ENCODE measurements around the gene DLG3. TPM values are rescaled to one million over a fixed set of nuclear protein-coding genes. Genes with fewer than 3 reads are reported as not detected.

DLG3 gene
- polyA plus RNA-seq, 1 experiment = 9.8 TPM

DNA sequence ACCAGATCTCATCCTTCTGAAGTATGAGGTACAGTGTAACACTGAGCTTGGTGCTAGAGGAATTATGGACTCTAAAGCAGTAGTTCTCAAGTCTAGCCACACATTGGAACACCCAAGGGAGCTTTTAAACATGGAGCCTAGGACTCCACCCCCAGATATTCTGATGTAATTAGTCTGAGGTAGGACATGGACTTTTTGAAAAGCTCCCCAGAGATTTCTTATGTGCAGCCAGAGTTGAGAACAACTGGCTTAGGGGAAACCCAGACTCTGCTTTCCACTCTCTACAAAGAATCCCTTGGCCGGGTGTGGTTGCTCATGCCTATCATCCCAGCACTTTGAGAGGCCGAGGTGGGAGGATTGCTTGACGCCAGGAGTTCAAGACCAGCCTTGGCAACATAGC, 33.2 kb upstream of the DLG3 start:
- Histone ChIP-seq H3K36me3 (ENCODE audit: control insufficient read depth, insufficient read depth, low read length) (no peaks in the 10 kb centered on the region), H3K4me3 (ENCODE audit: low read depth, low read length) (no peak overlapping the region), H3K27me3 (ENCODE audit: control insufficient read depth, insufficient read depth, low read length) (no peaks in the 10 kb centered on the region)
- DNase-seq (ENCODE audit: low read depth) = no peak
- ChIA-PET POLR2A (no interaction called here), CTCF (no interaction called here)
- TF ChIP-seq, protein P1, sequence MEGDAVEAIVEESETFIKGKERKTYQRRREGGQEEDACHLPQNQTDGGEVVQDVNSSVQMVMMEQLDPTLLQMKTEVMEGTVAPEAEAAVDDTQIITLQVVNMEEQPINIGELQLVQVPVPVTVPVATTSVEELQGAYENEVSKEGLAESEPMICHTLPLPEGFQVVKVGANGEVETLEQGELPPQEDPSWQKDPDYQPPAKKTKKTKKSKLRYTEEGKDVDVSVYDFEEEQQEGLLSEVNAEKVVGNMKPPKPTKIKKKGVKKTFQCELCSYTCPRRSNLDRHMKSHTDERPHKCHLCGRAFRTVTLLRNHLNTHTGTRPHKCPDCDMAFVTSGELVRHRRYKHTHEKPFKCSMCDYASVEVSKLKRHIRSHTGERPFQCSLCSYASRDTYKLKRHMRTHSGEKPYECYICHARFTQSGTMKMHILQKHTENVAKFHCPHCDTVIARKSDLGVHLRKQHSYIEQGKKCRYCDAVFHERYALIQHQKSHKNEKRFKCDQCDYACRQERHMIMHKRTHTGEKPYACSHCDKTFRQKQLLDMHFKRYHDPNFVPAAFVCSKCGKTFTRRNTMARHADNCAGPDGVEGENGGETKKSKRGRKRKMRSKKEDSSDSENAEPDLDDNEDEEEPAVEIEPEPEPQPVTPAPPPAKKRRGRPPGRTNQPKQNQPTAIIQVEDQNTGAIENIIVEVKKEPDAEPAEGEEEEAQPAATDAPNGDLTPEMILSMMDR (IDR thresholded peaks at IDR 0.05; ENCODE audit: insufficient read depth, low read depth, low read length) = no peak

DNA sequence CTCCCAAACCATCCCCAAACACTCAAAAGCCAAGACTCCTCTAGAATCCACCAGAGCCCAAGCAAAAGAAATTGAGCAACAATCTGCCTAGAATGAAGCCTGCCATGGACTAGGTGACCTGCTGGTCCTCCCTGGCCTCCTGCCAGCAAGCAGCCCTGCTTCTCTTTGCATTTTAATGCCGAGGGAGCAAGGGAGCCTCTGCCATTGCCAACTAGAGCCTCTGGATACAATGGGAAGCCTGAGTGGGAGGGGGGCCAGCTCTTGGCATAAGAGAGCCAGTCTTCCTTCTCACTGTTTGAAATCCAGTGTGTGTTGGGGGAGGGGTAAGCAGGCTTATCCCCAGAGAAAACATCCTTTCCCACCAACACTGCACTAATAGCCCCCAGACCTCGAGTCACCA, 23.0 kb upstream of the DLG3 start:
- ChIA-PET POLR2A (no interaction called here), CTCF (no interaction called here)
- no peak overlapping the region for H3K4me3 ChIP-seq (ENCODE audit: low read depth, low read length)
- H3K27me3 ChIP-seq (ENCODE audit: control insufficient read depth, insufficient read depth, low read length) = no peaks in the 10 kb centered on the region
- no peaks in the 10 kb centered on the region for H3K36me3 ChIP-seq (ENCODE audit: control insufficient read depth, insufficient read depth, low read length)
- TF ChIP-seq, protein P1 (IDR thresholded peaks at IDR 0.05; ENCODE audit: insufficient read depth, low read depth, low read length) = no peak
- DNase-seq (ENCODE audit: low read depth) = no peak

DNA sequence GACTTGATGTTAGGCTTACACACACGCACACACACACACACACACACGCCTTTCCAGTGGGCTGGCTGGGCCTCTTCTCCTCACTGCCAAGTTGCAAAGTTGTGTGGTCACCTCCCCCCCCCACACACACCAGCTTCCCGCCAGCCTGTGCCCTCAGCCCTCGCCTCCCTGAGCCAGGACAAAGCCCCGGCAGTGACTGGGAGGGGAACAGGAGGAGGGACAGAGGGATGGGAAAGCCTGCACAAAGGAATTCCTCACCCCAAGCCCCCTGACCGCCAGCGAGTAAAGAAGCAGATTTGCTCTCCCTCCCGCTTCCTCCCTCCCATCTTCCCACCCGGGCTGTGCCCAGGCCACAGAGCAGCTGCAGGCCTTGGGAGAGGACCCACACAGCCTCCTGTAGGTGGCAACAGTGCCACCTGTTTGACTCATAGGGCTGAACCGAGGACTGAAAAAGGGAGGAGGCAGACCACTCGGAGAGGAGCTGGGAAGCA, 21.7 kb upstream of the DLG3 start, which contains the start of gene GDPD2:
Gene GDPD2 (plus strand): TSS at position 464 of the 491 bp plus-strand sequence. CDS start 1,671 bp downstream, outside the sequence.
- ChIA-PET POLR2A (no interaction called here), CTCF (interaction anchor here (1.0 to 1.5 kb wide), 2 partner anchors 131 to 242 kb away, joined by 3 read pairs; no protein-coding TSS in a partner anchor)
- TF ChIP-seq, protein P1 (IDR thresholded peaks at IDR 0.05; ENCODE audit: insufficient read depth, low read depth, low read length) = no peak
- Histone ChIP-seq H3K36me3 (ENCODE audit: control insufficient read depth, insufficient read depth, low read length) (no peaks in the 10 kb centered on the region), H3K4me3 (ENCODE audit: low read depth, low read length) (no peak within 1 kb of the TSS), H3K27me3 (ENCODE audit: control insufficient read depth, insufficient read depth, low read length) (no peaks in the 10 kb centered on the region)
- DNase-seq (ENCODE audit: low read depth) = no peak

DNA sequence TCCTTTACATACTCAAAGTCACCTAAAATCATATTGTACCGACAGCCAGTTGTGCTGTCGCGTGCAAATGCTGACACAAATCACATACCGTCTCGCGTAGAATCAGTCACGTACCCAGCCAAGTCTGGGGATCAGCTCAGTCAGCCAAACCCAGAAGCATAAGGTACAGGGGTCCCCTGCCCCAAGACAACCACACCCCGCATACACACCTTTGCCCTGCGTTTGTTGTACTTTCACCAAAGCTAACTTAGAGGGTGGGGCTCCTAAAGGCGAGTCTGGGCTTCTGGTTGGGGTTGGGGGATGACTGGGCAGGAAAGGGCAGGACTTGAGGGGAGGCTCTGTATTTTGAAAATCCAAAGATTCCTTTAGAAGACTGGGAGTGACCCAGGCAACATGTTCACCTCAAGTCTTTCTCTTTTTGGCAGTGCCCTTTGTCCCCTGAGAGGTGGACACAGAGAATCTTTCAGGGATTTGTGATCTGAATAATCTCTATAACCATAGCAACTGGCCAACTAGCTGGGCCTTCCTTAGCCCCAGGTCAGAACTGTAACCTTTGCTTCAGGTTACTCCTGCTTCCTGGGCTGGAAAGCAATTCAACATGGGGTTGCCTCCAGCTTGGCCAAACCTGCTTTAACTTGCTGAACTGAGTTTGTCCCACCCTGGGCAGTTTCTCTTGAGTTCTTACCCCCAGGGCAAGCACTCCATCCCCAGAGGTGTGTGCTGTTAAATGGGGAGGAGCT, 20.5 kb upstream of the DLG3 start:
- ChIA-PET POLR2A (no interaction called here), CTCF (interaction anchor here (1.5 kb wide), 1 partner anchor 130 kb away, joined by 3 read pairs; no protein-coding TSS in a partner anchor)
- TF ChIP-seq, protein P1 (IDR thresholded peaks at IDR 0.05; ENCODE audit: insufficient read depth, low read depth, low read length) = no peak
- H3K36me3 ChIP-seq (ENCODE audit: control insufficient read depth, insufficient read depth, low read length) = no peaks in the 10 kb centered on the region
- H3K4me3 ChIP-seq (ENCODE audit: low read depth, low read length) = no peak overlapping the region
- H3K27me3 ChIP-seq (ENCODE audit: control insufficient read depth, insufficient read depth, low read length) = no peaks in the 10 kb centered on the region
- no peak for DNase-seq (ENCODE audit: low read depth)

DNA sequence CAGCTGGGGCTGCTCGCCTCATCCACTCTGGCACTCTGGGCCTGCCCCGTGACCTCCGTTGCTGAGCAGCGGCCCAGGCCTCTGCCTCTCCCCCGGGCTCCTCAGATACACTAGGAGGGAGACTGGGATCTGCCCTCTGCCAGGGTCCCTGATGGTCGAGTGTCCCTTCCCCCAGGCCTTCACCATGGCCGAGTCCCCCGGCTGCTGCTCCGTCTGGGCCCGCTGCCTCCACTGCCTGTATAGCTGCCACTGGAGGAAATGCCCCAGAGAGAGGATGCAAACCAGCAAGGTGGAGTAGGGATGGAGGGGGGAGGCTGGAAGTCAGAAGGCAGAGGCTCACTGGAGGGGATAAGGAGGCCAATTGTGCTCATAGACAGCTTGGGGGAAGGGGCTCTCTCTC, 19.8 kb upstream of the DLG3 start:
- H3K36me3 ChIP-seq (ENCODE audit: control insufficient read depth, insufficient read depth, low read length) = no peaks in the 10 kb centered on the region
- no peak for DNase-seq (ENCODE audit: low read depth)
- no peaks in the 10 kb centered on the region for H3K27me3 ChIP-seq (ENCODE audit: control insufficient read depth, insufficient read depth, low read length)
- H3K4me3 ChIP-seq (ENCODE audit: low read depth, low read length) = no peak overlapping the region
- CTCF ChIA-PET = no interaction called here
- POLR2A ChIA-PET = no interaction called here
- TF ChIP-seq, protein P1 (IDR thresholded peaks at IDR 0.05; ENCODE audit: insufficient read depth, low read depth, low read length) = no peak
